GM19372 (cell line): Measurements from ENCODE around the gene IGFBP1.

Experiments
- ATAC-seq: cut with Tn5 transposase; IDR thresholded peaks from one replicate; pipeline ENCODE4 v1.9.1; 2021; ENCODE audit warnings: mild to moderate bottlenecking, low read depth, moderate library complexity; ENCODE audit not compliant: unreplicated experiment

The IGFBP1 gene

GRCh38 chr7:45897042-45897690 is 8.9 kb downstream of the IGFBP1 start:
- ATAC-seq, result no peak

- ATAC-seq, result no peak
Observed at GRCh38 chr7:45898222-45898621, 9.9 kb downstream of the IGFBP1 start.

GRCh38 chr7:45901566-45901965 is 13.3 kb downstream of the IGFBP1 start:
- ATAC-seq, result no peak

GRCh38 chr7:45902820-45903219 is 14.5 kb downstream of the IGFBP1 start:
- ATAC-seq, result no peak

- ATAC-seq, result no peak
Observed at GRCh38 chr7:45909561-45909960, 21.3 kb downstream of the IGFBP1 start.

- ATAC-seq, result no peak
Observed at GRCh38 chr7:45910855-45911254, 22.6 kb downstream of the IGFBP1 start.

- no peak for ATAC-seq
Observed at GRCh38 chr7:45911311-45911710, 23.0 kb downstream of the IGFBP1 start.

- ATAC-seq, result no peak
Observed at GRCh38 chr7:45912972-45913371, 24.7 kb downstream of the IGFBP1 start.

- no peak for ATAC-seq
Observed at GRCh38 chr7:45914911-45915310, 26.6 kb downstream of the IGFBP1 start.

GRCh38 chr7:45915606-45916005 is 27.3 kb downstream of the IGFBP1 start:
- ATAC-seq, result no peak

- no peak for ATAC-seq
Observed at GRCh38 chr7:45917064-45917463, 28.8 kb downstream of the IGFBP1 start.

GRCh38 chr7:45917658-45918057 is 29.4 kb downstream of the IGFBP1 start:
- ATAC-seq, result peak; percentile 53

GRCh38 chr7:45918556-45918955 is 30.3 kb downstream of the IGFBP1 start:
- ATAC-seq, result no peak

- ATAC-seq, result no peak
Observed at GRCh38 chr7:45919231-45919784, 31.0 kb downstream of the IGFBP1 start.

GRCh38 chr7:45919993-45920459 is 31.7 kb downstream of the IGFBP1 start:
- no peak for ATAC-seq

- no peak for ATAC-seq
Observed at GRCh38 chr7:45920502-45921380, 32.5 kb downstream of the IGFBP1 start, which contains the start of gene IGFBP3. Gene IGFBP3 (minus strand): TSS chr7:45921272. CDS start chr7:45921140, 132 bp downstream.

- no peak for ATAC-seq
Observed at GRCh38 chr7:45921381-45921698, 33.1 kb downstream of the IGFBP1 start.

GRCh38 chr7:45921699-45922519 is 33.6 kb downstream of the IGFBP1 start:
- no peak for ATAC-seq

GRCh38 chr7:45922810-45923209 is 34.5 kb downstream of the IGFBP1 start:
- ATAC-seq, result no peak

GRCh38 chr7:45923290-45923689 is 35.0 kb downstream of the IGFBP1 start:
- ATAC-seq, result no peak

- no peak for ATAC-seq
Observed at GRCh38 chr7:45923818-45924217, 35.5 kb downstream of the IGFBP1 start.
